Mesodermal cell (in vitro differentiated cells): ENCODE measurements around the gene GAST. TPM values are rescaled to one million over a fixed set of nuclear protein-coding genes. Genes with fewer than 3 reads are reported as not detected.

Experiments used
- H3K27ac ChIP-seq: 2 replicates; pipeline ENCODE4 v1.7.0; 2013; ENCODE audit warnings: mild to moderate bottlenecking, low read depth, low read length, moderate library complexity; ENCODE audit not compliant: severe bottlenecking
- H3K36me3 ChIP-seq: 2 replicates; pipeline ENCODE4 v1.7.1; 2013; ENCODE audit warnings: mild to moderate bottlenecking, low read length, moderate library complexity; ENCODE audit not compliant: control insufficient read depth, insufficient read depth
- H3K4me1 ChIP-seq: one replicate; pipeline ENCODE4 v1.7.1; 2013; ENCODE audit warnings: mild to moderate bottlenecking, low read length; ENCODE audit not compliant: insufficient read depth, control insufficient read depth, poor library complexity, severe bottlenecking
- H3K4me3 ChIP-seq: 2 replicates; pipeline ENCODE4 v1.7.0; 2013; ENCODE audit warnings: low read length, control low read depth, mild to moderate bottlenecking; ENCODE audit not compliant: insufficient read depth, poor library complexity, severe bottlenecking; ENCODE audit errors: extremely low read depth
- H3K9me3 ChIP-seq: 2 replicates; pipeline ENCODE4 v1.7.1; 2013; ENCODE audit warnings: mild to moderate bottlenecking, low read length, moderate library complexity; ENCODE audit not compliant: control insufficient read depth
- WGBS, 2 experiments: methylation state at CpG; one replicate each; pipeline ENCODE4 v1.1.5; 2013; ENCODE audit warnings: missing lambda C conversion rate in 2 of 2; ENCODE audit not compliant: insufficient coverage in 2 of 2; 5-methylcytosine and 5-hydroxymethylcytosine counted together
- polyA plus RNA-seq, 2 experiments: library from polyadenylated mRNA; stranded (reverse); fragments of 50-300 nt; gene quantifications; one replicate each; pipeline ENCODE4 v1.2.3, GENCODE V29; 2013

Gene GAST
- polyA plus RNA-seq (2013, experiment 1 of 2): not detected
- not detected for polyA plus RNA-seq (2013, experiment 2 of 2)

GRCh38 chr17:41711669-41712400 lies at the start of gene GAST:
Gene GAST, plus strand, starts transcription at chr17:41712331. Its CDS starts 3,106 bp downstream, at chr17:41715437.
- 86 to 95% methylated on average over 7 to 8 of the region's 12 CpGs for WGBS, 2 experiments
- Histone ChIP-seq H3K4me3 (no peak within 1 kb of the TSS), H3K9me3 (no peaks in the 10 kb centered on the region), H3K4me1 (no peaks in the 10 kb centered on the region), H3K27ac (no peak within 1 kb of the TSS), H3K36me3 (no peaks in the 10 kb centered on the region)

GRCh38 chr17:41663451-41664171 lies 48.5 kb upstream of the GAST start:
- Histone ChIP-seq H3K4me1 (no peaks in the 10 kb centered on the region), H3K27ac (no peak overlapping the region), H3K9me3 (no peaks in the 10 kb centered on the region), H3K4me3 (no peak overlapping the region), H3K36me3 (no peaks in the 10 kb centered on the region)
- 65 to 80% methylated on average over 7 to 8 of the region's 8 CpGs for WGBS, 2 experiments

GRCh38 chr17:41664172-41664457 lies 48.0 kb upstream of the GAST start:
- WGBS, 2 experiments: 83% methylated on average over 1 of the region's 2 CpGs; no CpG with 5 or more reads in 1 of the 2 experiments
- Histone ChIP-seq H3K27ac (no peak overlapping the region), H3K4me1 (no peaks in the 10 kb centered on the region), H3K9me3 (no peaks in the 10 kb centered on the region), H3K36me3 (no peaks in the 10 kb centered on the region), H3K4me3 (no peak overlapping the region)

- H3K4me3 ChIP-seq: no peak overlapping the region
- 84% methylated on average over 5 to 8 of the region's 15 CpGs for WGBS, 2 experiments
These were observed 47.3 kb upstream of the GAST start for GRCh38 chr17:41664587-41665565.

GRCh38 chr17:41665566-41666236 lies 46.4 kb upstream of the GAST start:
- Histone ChIP-seq H3K27ac (peak overlapping the region; percentile 59), H3K4me3 (peak overlapping the region; percentile 32), H3K36me3 (no peaks in the 10 kb centered on the region), H3K4me1 (no peaks in the 10 kb centered on the region), H3K9me3 (no peaks in the 10 kb centered on the region)
- 15 to 18% methylated on average over 31 to 36 of the region's 39 CpGs for WGBS, 2 experiments

More at GRCh38 chr17:41664587-41665565, 47.3 kb upstream of the GAST start:
- H3K4me1 ChIP-seq: no peaks in the 10 kb centered on the region
- H3K27ac ChIP-seq: no peak overlapping the region
- H3K9me3 ChIP-seq: no peaks in the 10 kb centered on the region
- H3K36me3 ChIP-seq: no peaks in the 10 kb centered on the region

DNA sequence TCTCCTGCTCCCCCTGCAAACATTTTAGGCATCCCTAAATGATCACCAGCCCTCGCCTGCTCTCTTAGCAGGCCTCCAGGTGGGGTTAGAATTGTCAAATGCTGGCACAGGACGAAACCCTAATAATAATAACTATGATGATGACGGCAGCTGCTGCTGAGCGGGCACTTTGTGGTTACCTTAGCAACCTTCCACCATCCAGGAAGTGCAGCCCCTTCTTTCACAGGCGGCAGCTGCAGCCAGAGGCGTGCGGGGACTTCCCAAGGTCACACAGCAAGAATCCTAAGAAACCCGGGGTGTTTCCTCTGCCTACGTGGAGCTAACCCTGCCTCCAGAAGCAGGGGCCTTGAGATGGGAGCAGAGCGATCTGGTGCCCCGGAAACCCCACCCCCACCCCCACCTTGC lies 45.9 kb upstream of the GAST start:
- H3K36me3 ChIP-seq: no peaks in the 10 kb centered on the region
- H3K4me3 ChIP-seq: peak overlapping the region; percentile 32
- 4 to 10% methylated on average over 6 to 8 of the region's 11 CpGs for WGBS, 2 experiments
- H3K27ac ChIP-seq: peak overlapping the region; percentile 59
- no peaks in the 10 kb centered on the region for H3K9me3 ChIP-seq
- no peaks in the 10 kb centered on the region for H3K4me1 ChIP-seq

DNA sequence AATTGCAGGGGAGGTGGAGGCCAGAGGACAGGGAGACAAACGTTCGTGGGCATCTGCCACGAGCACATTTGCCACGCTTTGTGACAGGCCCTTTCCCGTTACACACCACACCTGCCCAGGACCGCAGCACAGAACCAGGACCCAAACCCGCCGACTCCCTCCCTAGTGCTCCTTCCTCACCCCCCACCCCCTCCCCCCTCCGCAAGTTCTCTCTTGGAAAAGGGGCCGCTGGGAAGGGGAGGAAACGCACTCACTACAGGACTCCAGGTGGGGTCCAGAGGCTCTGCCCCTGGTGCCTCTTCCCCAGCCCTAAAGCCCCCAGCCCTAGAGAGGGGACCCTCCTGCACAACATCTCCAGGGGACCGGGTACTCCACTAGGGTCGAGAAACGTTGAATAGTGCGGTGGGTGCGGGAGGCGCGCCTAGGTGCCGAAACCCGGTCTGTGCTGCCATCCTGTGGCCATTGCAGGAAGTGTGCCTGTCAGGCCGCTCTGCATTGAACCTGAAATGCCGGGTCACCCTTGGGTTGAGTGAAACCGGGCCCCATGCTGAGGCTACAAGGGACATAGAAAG lies 45.3 kb upstream of the GAST start:
- peak overlapping the region; percentile 32 for H3K4me3 ChIP-seq
- no peaks in the 10 kb centered on the region for H3K9me3 ChIP-seq
- no peak overlapping the region for H3K27ac ChIP-seq
- H3K4me1 ChIP-seq: no peaks in the 10 kb centered on the region
- 1 to 4% methylated on average over 10 to 14 of the region's 23 CpGs for WGBS, 2 experiments
- no peaks in the 10 kb centered on the region for H3K36me3 ChIP-seq

DNA sequence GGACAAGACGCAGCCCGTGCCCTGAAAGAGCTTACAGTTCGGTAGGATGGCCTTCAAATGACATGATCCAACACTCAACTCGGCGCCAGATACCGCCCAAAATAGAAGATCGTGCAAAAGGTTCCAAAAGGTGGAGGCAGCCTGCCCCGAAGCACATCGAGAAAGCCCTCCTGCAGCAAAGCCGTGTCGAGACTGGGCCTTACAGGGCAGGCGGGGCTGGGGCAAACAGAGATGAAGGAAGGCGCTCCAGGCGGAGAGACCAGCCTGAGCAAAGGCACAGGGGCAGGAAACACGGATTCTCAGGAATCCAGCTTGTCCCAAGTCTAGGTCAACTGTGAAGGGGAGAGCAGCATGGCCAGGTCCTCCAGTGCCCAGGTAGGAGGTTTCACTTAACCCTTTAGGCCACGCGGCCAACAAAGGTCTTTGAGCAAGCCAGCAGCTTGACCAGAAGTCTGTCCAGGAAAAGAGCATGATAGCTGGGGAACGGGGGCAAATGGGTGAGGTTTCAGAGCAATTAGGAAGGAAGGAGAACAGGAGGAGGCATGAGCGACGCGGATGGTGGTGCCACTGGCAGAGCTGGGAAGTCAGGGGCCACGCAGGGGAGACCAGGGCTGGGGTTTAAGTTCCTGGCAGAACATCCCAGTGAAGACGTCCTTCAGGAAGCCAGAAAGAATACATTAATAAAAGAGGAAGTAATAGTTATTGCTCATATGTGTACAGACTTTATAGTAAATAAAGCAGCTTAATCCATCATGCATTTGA lies 44.7 kb upstream of the GAST start:
- Histone ChIP-seq H3K4me1 (no peaks in the 10 kb centered on the region), H3K9me3 (no peaks in the 10 kb centered on the region), H3K4me3 (no peak overlapping the region), H3K36me3 (no peaks in the 10 kb centered on the region), H3K27ac (no peak overlapping the region)
- 59% methylated on average over 22 of the region's 23 CpGs for WGBS, 2 experiments

DNA sequence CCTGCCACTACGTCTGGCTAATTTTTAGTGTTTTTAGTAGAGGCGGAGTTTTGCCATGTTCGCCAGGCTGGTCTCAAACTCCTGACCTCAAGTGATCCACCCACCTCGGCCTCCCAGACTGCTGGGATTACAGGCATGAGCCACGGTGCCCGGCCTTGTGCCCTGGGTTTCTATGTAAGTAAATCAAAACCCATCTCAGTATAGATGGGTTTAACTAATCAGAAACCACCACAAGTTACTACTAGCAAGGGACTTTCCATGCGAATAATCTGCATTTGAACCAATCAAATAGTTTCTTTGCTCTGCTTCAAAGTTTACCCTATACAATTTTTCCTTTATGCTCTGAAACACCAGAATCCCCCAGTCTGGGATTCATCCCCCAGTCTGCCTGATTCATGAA lies 40.0 kb upstream of the GAST start:
- 88 to 98% methylated on average over 7 of the region's 7 CpGs for WGBS, 2 experiments
- Histone ChIP-seq H3K9me3 (no peaks in the 10 kb centered on the region), H3K4me3 (no peak overlapping the region), H3K27ac (no peak overlapping the region), H3K4me1 (no peaks in the 10 kb centered on the region), H3K36me3 (no peaks in the 10 kb centered on the region)
